ENCODE results near the gene NPHP4.

Gene NPHP4

DNA sequence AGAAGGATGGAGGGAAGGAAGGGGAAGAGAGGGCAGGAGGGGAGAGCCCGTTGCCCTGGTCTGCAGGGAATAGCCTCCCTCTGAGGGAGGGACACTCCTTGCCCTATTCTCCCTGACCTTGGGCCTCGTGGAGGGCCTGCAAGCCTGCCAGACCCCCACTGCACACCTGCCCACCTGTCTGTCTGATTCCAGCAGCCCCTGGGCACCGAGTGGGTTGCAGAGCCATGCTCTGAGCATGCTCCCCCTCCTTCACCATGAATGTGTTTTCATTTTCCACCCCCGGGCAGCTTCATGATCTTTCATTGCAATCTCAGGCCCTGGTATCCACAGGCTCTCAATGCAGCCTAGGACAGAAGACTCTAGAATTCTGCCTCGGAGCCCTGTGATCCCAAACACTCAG, 5.1 kb upstream of the NPHP4 start:
- peaks cover 15% of the 10 kb centered on the region for H3K36me3 Mint-ChIP-seq (ENCODE audit: insufficient read depth)
- H3K27ac Mint-ChIP-seq (ENCODE audit: low read depth): peak overlapping the region; percentile 87
- no peak for ATAC-seq (replicated peaks; ENCODE audit: extremely low read depth, poor library complexity, severe bottlenecking)
- H3K4me1 Mint-ChIP-seq: peaks cover 76% of the 10 kb centered on the region
- no peak overlapping the region for H3K4me3 Mint-ChIP-seq
- no peaks in the 10 kb centered on the region for H3K27me3 Mint-ChIP-seq
- no peak for DNase-seq (ENCODE audit: low spot score in 2 of 2)
- no peaks in the 10 kb centered on the region for H3K9me3 Mint-ChIP-seq

DNA sequence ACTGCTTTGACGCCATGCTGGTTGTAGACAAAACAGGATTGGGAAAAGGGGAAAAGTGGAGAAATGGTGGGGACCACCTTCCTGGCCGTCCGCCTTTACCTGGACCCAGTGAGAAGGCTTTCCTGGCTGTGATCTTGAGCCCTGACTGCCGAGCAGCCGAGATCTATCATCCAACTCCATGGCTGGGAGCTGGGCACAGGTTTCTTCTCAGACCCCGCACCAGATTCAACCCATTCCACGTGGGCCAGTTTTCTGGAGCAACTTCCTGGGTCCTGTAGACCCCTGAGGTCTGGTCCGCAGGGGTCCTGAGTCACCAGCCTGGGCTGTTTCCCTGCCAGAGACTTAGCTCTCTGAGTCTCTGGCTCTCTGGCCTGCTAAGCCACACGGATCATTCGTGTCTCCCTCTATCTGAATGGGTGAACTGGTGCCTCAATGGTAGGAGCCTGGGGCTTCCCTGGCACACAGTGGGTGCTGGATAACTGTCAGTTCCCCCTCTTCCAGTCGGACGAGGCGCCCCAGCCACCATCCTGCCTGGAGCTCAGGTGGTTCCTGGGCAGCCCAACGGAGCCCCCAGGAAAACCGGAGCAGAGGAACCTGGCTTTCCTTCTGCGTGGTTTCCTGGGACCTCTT, 4.5 kb upstream of the NPHP4 start:
- Mint-ChIP-seq H3K4me3 (no peak overlapping the region), H3K27me3 (no peaks in the 10 kb centered on the region), H3K27ac (ENCODE audit: low read depth) (peak overlapping the region; percentile 87), H3K4me1 (peaks cover 74% of the 10 kb centered on the region), H3K36me3 (ENCODE audit: insufficient read depth) (peaks cover 19% of the 10 kb centered on the region), H3K9me3 (no peaks in the 10 kb centered on the region)
- ATAC-seq (replicated peaks; ENCODE audit: extremely low read depth, poor library complexity, severe bottlenecking): no peak
- DNase-seq (ENCODE audit: low spot score in 2 of 2): no peak

- Mint-ChIP-seq H3K27me3 (no peaks in the 10 kb centered on the region), H3K4me3 (no peak overlapping the region), H3K27ac (ENCODE audit: low read depth) (peak overlapping the region; percentile 93), H3K36me3 (ENCODE audit: insufficient read depth) (peaks cover 21% of the 10 kb centered on the region), H3K9me3 (no peaks in the 10 kb centered on the region), H3K4me1 (peaks cover 70% of the 10 kb centered on the region)
- ATAC-seq (replicated peaks; ENCODE audit: extremely low read depth, poor library complexity, severe bottlenecking) (no peak), DNase-seq (ENCODE audit: low spot score in 2 of 2) (no peak)
Observed at GRCh38 chr1:5995871-5996630, 3.8 kb upstream of the NPHP4 start.

DNA sequence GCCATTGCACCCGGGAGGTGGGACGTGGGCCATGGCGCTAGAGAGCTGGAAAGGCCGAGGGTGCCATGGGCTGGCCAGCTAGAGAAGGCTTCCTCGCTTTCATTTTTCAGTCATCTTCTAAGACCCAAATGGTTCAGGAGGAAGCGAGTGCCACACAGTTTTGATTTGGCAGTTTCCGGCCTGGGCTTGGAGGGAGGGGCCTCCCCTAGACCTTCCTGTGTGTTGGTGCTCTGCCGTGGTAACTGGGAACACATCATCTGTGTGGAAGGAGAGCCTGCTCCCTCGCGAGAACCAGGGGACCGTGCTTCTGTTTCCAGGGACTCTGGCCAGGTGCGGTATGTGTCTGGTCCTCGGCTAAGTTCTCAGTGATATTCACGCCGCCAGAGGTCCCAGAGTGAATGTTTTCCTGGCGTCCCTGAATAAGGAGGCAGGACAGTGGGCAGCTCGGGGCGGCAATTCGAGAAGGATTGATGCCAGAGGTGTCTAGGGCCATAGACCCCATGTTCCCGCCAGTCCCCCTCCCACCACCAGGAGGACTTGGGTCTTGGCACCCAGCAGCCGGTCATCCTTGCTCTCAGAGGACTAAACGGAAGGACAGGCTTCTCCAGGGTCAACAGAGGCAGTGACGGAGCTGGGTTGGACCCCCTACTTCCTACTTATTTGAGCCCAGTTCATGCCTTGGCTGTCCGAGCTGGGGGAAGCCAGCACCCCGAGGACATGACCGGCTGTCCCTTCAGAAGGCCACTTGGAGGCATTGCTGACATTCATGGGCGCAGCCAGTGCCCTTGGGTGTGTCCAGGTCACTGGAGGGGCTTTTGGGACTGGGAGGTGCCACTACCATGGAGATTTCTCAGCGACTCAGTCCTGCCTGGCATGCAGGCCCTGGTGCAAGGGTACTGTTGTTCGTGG, 2.7 kb upstream of the NPHP4 start:
- DNase-seq (ENCODE audit: low spot score in 2 of 2) (peak; percentile 39 to 62), ATAC-seq (replicated peaks; ENCODE audit: extremely low read depth, poor library complexity, severe bottlenecking) (peak; percentile 38)
- Mint-ChIP-seq H3K36me3 (ENCODE audit: insufficient read depth) (peaks cover 17% of the 10 kb centered on the region), H3K4me1 (peaks cover 72% of the 10 kb centered on the region), H3K27ac (ENCODE audit: low read depth) (peak overlapping the region; percentile 93), H3K27me3 (no peaks in the 10 kb centered on the region), H3K9me3 (no peaks in the 10 kb centered on the region), H3K4me3 (peak overlapping the region; percentile 88)

GRCh38 chr1:5993556-5994491, 1.6 kb upstream of the NPHP4 start:
- H3K9me3 Mint-ChIP-seq: no peaks in the 10 kb centered on the region
- peak overlapping the region; percentile 88 for H3K4me3 Mint-ChIP-seq
- ATAC-seq (replicated peaks; ENCODE audit: extremely low read depth, poor library complexity, severe bottlenecking): no peak
- H3K27ac Mint-ChIP-seq (ENCODE audit: low read depth): peak overlapping the region; percentile 93
- H3K4me1 Mint-ChIP-seq: peaks cover 66% of the 10 kb centered on the region
- H3K36me3 Mint-ChIP-seq (ENCODE audit: insufficient read depth): peaks cover 17% of the 10 kb centered on the region
- DNase-seq (ENCODE audit: low spot score in 2 of 2): no peak
- no peaks in the 10 kb centered on the region for H3K27me3 Mint-ChIP-seq

DNA sequence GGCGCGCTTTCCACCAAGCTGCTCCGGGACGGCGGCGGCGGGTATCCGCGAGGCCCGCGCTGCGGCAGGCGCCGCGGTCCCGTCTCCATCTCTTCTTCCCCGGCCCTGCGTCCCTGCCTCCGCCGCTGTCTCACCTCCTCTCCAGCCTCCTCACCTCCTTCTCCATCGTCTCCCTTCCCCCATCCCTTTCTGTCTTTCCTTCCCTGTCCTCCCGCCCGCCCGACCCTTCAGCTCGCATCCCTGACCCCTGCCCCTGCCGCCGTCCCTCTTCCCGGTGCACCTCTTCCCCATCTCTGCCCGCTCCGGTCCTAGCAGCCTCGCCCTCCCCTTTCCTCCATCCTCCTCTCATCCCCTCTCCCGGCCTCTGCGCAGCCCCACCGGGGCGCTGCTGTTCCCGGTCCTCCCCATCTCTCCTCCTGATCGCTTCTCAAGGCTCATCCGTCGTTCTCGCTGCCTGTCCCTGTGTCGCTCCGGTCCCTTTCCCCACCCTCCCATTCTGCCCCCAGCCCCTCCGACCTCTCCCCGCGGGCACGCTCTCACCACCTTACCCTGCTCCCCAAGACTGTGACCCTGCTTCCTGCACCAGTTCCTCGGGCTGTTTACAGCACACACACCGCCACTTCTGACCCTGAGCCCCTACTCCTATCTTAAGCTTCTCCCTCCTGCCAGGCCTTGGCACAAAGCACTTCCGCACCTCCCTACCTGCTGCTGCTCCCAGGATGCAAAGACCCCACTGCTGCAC, 760 bp upstream of the NPHP4 start:
- H3K27ac Mint-ChIP-seq (ENCODE audit: low read depth): peak overlapping the region; percentile 93
- ATAC-seq (replicated peaks; ENCODE audit: extremely low read depth, poor library complexity, severe bottlenecking): no peak

GRCh38 chr1:5991381-5992025, 722 bp downstream of the NPHP4 start:
- Mint-ChIP-seq H3K9me3 (no peaks in the 10 kb centered on the region), H3K27ac (ENCODE audit: low read depth) (peak overlapping the region; percentile 93), H3K27me3 (no peaks in the 10 kb centered on the region), H3K4me1 (peaks cover 46% of the 10 kb centered on the region), H3K4me3 (peak overlapping the region; percentile 88), H3K36me3 (ENCODE audit: insufficient read depth) (peaks cover 20% of the 10 kb centered on the region)
- peak; percentile 23 for ATAC-seq (replicated peaks; ENCODE audit: extremely low read depth, poor library complexity, severe bottlenecking)
- DNase-seq (ENCODE audit: low spot score in 2 of 2): no peak

More for the DNA sequence above, 760 bp upstream of the NPHP4 start:
- Mint-ChIP-seq H3K4me1 (peaks cover 58% of the 10 kb centered on the region), H3K4me3 (peak overlapping the region; percentile 88), H3K27me3 (no peaks in the 10 kb centered on the region), H3K36me3 (ENCODE audit: insufficient read depth) (peaks cover 18% of the 10 kb centered on the region), H3K9me3 (no peaks in the 10 kb centered on the region)
- DNase-seq (ENCODE audit: low spot score in 2 of 2): no peak

DNA sequence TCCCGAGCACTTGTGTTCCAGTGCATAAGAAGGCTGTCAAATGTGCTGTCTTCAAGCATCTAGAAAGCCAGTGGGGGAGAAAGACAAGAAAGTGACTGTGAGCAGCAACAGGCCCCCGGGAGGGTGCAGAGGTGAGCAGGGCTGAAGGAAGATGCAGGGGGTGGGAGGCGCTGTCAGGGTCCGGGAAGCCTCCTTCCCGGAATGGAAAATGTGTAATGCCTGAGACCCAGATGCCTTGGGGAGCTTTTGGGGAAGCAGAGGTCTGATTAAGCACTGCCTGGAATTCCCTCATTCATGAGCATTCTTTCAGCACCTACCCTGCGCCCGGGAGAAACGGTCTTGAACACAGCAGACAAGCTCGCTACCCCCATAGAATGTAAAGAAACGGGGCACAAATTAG, 1.3 kb downstream of the NPHP4 start:
- Mint-ChIP-seq H3K27me3 (no peaks in the 10 kb centered on the region), H3K27ac (ENCODE audit: low read depth) (peak overlapping the region; percentile 93), H3K36me3 (ENCODE audit: insufficient read depth) (peaks cover 20% of the 10 kb centered on the region), H3K4me3 (peak overlapping the region; percentile 88), H3K9me3 (no peaks in the 10 kb centered on the region), H3K4me1 (peaks cover 41% of the 10 kb centered on the region)
- ATAC-seq (replicated peaks; ENCODE audit: extremely low read depth, poor library complexity, severe bottlenecking) (no peak), DNase-seq (ENCODE audit: low spot score in 2 of 2) (no peak)

DNA sequence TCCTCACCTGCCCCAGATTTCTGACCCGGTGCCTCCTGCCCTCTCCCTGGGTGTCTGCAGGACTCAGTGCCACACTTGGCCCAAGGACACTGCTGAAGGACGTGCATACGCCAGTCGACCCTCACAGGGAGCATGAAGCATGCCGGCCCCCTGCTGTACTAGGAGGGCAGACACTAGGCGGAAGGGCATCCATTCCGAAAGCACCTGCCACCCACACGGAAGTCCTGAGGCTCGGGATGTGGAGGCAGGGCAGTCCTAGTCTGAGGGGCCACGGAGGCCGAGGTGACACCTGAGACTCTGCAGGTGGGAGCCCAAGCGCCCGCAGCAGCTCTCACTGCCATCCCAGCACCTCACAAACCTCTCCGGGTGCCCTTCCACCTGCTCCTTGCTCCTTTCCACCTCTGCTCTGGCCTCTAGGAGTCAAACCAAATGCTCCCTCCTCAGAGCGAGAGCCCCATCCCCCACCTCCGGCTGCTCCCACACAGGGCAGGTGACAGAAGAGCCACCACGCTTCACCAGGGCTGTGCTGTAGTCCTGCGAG, 2.4 kb downstream of the NPHP4 start:
- H3K27me3 Mint-ChIP-seq: no peaks in the 10 kb centered on the region
- peak overlapping the region; percentile 88 for H3K4me3 Mint-ChIP-seq
- no peaks in the 10 kb centered on the region for H3K9me3 Mint-ChIP-seq
- peak overlapping the region; percentile 26 for H3K27ac Mint-ChIP-seq (ENCODE audit: low read depth)
- H3K36me3 Mint-ChIP-seq (ENCODE audit: insufficient read depth): peaks cover 20% of the 10 kb centered on the region
- no peak for ATAC-seq (replicated peaks; ENCODE audit: extremely low read depth, poor library complexity, severe bottlenecking)
- no peak for DNase-seq (ENCODE audit: low spot score in 2 of 2)
- H3K4me1 Mint-ChIP-seq: peaks cover 33% of the 10 kb centered on the region

DNA sequence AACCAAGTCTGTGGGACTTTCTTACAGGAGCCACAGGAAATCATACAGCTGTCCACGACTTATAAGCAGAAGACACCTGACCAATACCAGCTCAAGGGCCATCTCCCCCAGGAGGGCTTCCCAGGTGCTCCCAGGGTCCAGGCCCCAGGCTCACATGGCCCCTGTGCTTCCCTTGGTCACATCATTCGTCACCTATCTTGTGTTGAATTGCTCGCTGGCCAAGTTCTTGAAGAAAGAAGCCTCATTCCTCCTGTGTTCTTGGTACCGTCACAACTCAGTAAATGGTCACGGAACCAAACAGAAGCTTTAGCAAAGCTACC, 3.0 kb downstream of the NPHP4 start:
- H3K9me3 Mint-ChIP-seq: no peaks in the 10 kb centered on the region
- H3K27me3 Mint-ChIP-seq: no peaks in the 10 kb centered on the region
- H3K27ac Mint-ChIP-seq (ENCODE audit: low read depth): no peak overlapping the region
- peaks cover 17% of the 10 kb centered on the region for H3K36me3 Mint-ChIP-seq (ENCODE audit: insufficient read depth)
- ATAC-seq (replicated peaks; ENCODE audit: extremely low read depth, poor library complexity, severe bottlenecking): no peak
- DNase-seq (ENCODE audit: low spot score in 2 of 2): no peak
- peaks cover 28% of the 10 kb centered on the region for H3K4me1 Mint-ChIP-seq
- no peak overlapping the region for H3K4me3 Mint-ChIP-seq

Measured in central memory CD8-positive, alpha-beta T cell (primary cell).